ENCODE results near the gene DOP1A.
A peak's percentile ranks its signal among the peaks of the same experiment; 100 is the strongest.

Gene DOP1A

GRCh38 chr6:83138118-83138722 is 70.7 kb downstream of the DOP1A start:
- H2BK5ac ChIP-seq (ENCODE audit: low read length), result no peak overlapping the region
- no peak overlapping the region for H2AFZ ChIP-seq (ENCODE audit: low read length)
- H3K4ac ChIP-seq (ENCODE audit: low read length), result no peak overlapping the region
- H3K18ac ChIP-seq (ENCODE audit: low read length), result no peak overlapping the region
- H3K27ac ChIP-seq (replicated peaks; ENCODE audit: low read length), result no peak overlapping the region
- H3K9me3 ChIP-seq (replicated peaks in 1 of 2; ENCODE audit: control insufficient read depth in 2 of 2, insufficient read depth in 1 of 2, low read depth in 1 of 2, low read length in 2 of 2), result no peaks in the 10 kb centered on the region
- H3K27me3 ChIP-seq (ENCODE audit: control insufficient read depth in 3 of 3, insufficient read depth in 3 of 3, low read depth in 1 of 3, low read length in 3 of 3), result no peaks in the 10 kb centered on the region
- no peak overlapping the region for H3K14ac ChIP-seq (ENCODE audit: low read length)
- no peak overlapping the region for H2BK120ac ChIP-seq (ENCODE audit: low read depth, low read length)
- no peak overlapping the region for H3K23ac ChIP-seq (ENCODE audit: low read depth, low read length, poor library complexity)
- no peaks in the 10 kb centered on the region for H3K79me1 ChIP-seq (ENCODE audit: low read depth, low read length)
- no peak overlapping the region for H2AK5ac ChIP-seq (ENCODE audit: low read depth, low read length)
- H4K91ac ChIP-seq (ENCODE audit: low read depth, low read length, poor library complexity), result no peak overlapping the region
- no CpG with 5 or more reads among the region's 5 CpGs for WGBS, 2 donors (ENCODE audit: extremely low coverage in 2 of 2, insufficient read length in 2 of 2, insufficient replicate concordance in 1 of 2)
- no peak overlapping the region for H4K8ac ChIP-seq (ENCODE audit: low read depth, low read length)
- H3K9ac ChIP-seq (ENCODE audit: low read depth, low read length, poor library complexity), result no peak overlapping the region
- H3K4me1 ChIP-seq (ENCODE audit: control insufficient read depth in 2 of 2, insufficient read depth in 1 of 2, low read depth in 1 of 2, low read length in 2 of 2), result no peaks in the 10 kb centered on the region
- H3K36me3 ChIP-seq (replicated peaks in 1 of 2; ENCODE audit: control insufficient read depth in 2 of 2, insufficient read depth in 2 of 2, low read length in 2 of 2), result peaks cover 1 to 62% of the 10 kb centered on the region in 2 donors
- H2BK12ac ChIP-seq (ENCODE audit: low read length), result no peak overlapping the region
- no peak for DNase-seq (ENCODE audit: low spot score)
- H3K4me3 ChIP-seq (ENCODE audit: low read length in 2 of 2), result no peak overlapping the region
- H3K4me2 ChIP-seq (ENCODE audit: insufficient read depth, low read length, poor library complexity, severe bottlenecking), result no peak overlapping the region
- no peak overlapping the region for H2BK15ac ChIP-seq (ENCODE audit: low read length)

DNA sequence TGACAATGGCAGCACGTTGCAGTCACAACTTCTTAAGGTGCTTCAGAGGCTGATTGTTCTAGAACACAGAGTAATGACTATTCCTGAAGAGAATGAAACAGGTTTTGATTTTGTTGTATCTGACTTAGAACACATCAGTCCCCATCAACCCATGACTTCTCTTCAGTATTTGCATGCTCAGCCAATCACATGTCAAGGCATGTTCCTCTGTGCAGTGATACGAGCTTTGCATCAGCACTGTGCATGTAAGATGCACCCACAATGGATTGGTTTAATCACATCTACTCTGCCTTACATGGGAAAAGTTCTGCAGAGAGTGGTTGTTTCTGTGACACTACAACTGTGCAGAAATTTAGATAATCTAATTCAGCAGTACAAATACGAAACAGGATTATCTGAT is 71.3 kb downstream of the DOP1A start:
- no peak overlapping the region for H3K4ac ChIP-seq (ENCODE audit: low read length)
- no peak overlapping the region for H2BK15ac ChIP-seq (ENCODE audit: low read length)
- no peaks in the 10 kb centered on the region for H3K4me1 ChIP-seq (ENCODE audit: control insufficient read depth in 2 of 2, insufficient read depth in 1 of 2, low read depth in 1 of 2, low read length in 2 of 2)
- H2BK5ac ChIP-seq (ENCODE audit: low read length), result no peak overlapping the region
- no peak overlapping the region for H3K23ac ChIP-seq (ENCODE audit: low read depth, low read length, poor library complexity)
- H3K36me3 ChIP-seq (replicated peaks in 1 of 2; ENCODE audit: control insufficient read depth in 2 of 2, insufficient read depth in 2 of 2, low read length in 2 of 2), result peaks cover 1 to 67% of the 10 kb centered on the region in 2 donors
- H3K9ac ChIP-seq (ENCODE audit: low read depth, low read length, poor library complexity), result no peak overlapping the region
- no peak overlapping the region for H3K4me2 ChIP-seq (ENCODE audit: insufficient read depth, low read length, poor library complexity, severe bottlenecking)
- no peak overlapping the region for H2BK120ac ChIP-seq (ENCODE audit: low read depth, low read length)
- no peak overlapping the region for H4K91ac ChIP-seq (ENCODE audit: low read depth, low read length, poor library complexity)
- H3K27me3 ChIP-seq (ENCODE audit: control insufficient read depth in 3 of 3, insufficient read depth in 3 of 3, low read depth in 1 of 3, low read length in 3 of 3), result no peaks in the 10 kb centered on the region
- H3K4me3 ChIP-seq (ENCODE audit: low read length in 2 of 2), result no peak overlapping the region
- H4K8ac ChIP-seq (ENCODE audit: low read depth, low read length), result no peak overlapping the region
- H2BK12ac ChIP-seq (ENCODE audit: low read length), result no peak overlapping the region
- H2AFZ ChIP-seq (ENCODE audit: low read length), result no peak overlapping the region
- no peak overlapping the region for H3K18ac ChIP-seq (ENCODE audit: low read length)
- no peaks in the 10 kb centered on the region for H3K79me1 ChIP-seq (ENCODE audit: low read depth, low read length)
- no peak overlapping the region for H3K27ac ChIP-seq (replicated peaks; ENCODE audit: low read length)
- H3K9me3 ChIP-seq (replicated peaks in 1 of 2; ENCODE audit: control insufficient read depth in 2 of 2, insufficient read depth in 1 of 2, low read depth in 1 of 2, low read length in 2 of 2), result no peaks in the 10 kb centered on the region
- H3K14ac ChIP-seq (ENCODE audit: low read length), result no peak overlapping the region
- H2AK5ac ChIP-seq (ENCODE audit: low read depth, low read length), result no peak overlapping the region
- no peak for DNase-seq (ENCODE audit: low spot score)
- no CpG with 5 or more reads among the region's 3 CpGs for WGBS, 2 donors (ENCODE audit: extremely low coverage in 2 of 2, insufficient read length in 2 of 2, insufficient replicate concordance in 1 of 2)

DNA sequence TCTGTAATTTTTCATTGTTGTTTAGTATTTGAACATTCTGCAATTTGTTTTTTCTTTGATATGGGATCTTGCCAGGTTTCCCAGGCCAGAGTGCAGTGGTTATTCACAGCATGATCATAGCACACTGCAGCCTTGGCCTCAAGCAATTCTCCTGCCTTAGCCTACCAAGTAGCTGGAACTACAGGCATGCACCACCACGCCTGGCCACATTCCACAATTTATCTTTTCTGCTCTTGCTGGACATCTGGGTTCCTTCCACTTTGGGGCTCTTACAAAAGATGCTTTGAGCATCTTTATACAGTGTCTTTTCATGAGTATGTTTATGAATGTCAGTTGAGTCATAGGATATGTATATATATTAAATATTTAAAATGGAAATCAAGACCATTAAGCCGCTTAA is 83.6 kb downstream of the DOP1A start:
- peaks cover 4 to 46% of the 10 kb centered on the region in 2 donors for H3K36me3 ChIP-seq (replicated peaks in 1 of 2; ENCODE audit: control insufficient read depth in 2 of 2, insufficient read depth in 2 of 2, low read length in 2 of 2)
- no peak overlapping the region for H3K4me2 ChIP-seq (ENCODE audit: insufficient read depth, low read length, poor library complexity, severe bottlenecking)
- H3K18ac ChIP-seq (ENCODE audit: low read length), result no peak overlapping the region
- H3K4ac ChIP-seq (ENCODE audit: low read length), result no peak overlapping the region
- H4K91ac ChIP-seq (ENCODE audit: low read depth, low read length, poor library complexity), result no peak overlapping the region
- H3K4me3 ChIP-seq (ENCODE audit: low read length in 2 of 2), result no peak overlapping the region
- H3K14ac ChIP-seq (ENCODE audit: low read length), result no peak overlapping the region
- no peak for DNase-seq (ENCODE audit: low spot score)
- H3K23ac ChIP-seq (ENCODE audit: low read depth, low read length, poor library complexity), result no peak overlapping the region
- H4K8ac ChIP-seq (ENCODE audit: low read depth, low read length), result no peak overlapping the region
- H2BK5ac ChIP-seq (ENCODE audit: low read length), result no peak overlapping the region
- H2AFZ ChIP-seq (ENCODE audit: low read length), result no peak overlapping the region
- no peaks in the 10 kb centered on the region for H3K9me3 ChIP-seq (replicated peaks in 1 of 2; ENCODE audit: control insufficient read depth in 2 of 2, insufficient read depth in 1 of 2, low read depth in 1 of 2, low read length in 2 of 2)
- no peak overlapping the region for H2AK5ac ChIP-seq (ENCODE audit: low read depth, low read length)
- no peak overlapping the region for H2BK15ac ChIP-seq (ENCODE audit: low read length)
- H3K4me1 ChIP-seq (ENCODE audit: control insufficient read depth in 2 of 2, insufficient read depth in 1 of 2, low read depth in 1 of 2, low read length in 2 of 2), result no peaks in the 10 kb centered on the region
- H3K79me1 ChIP-seq (ENCODE audit: low read depth, low read length), result no peaks in the 10 kb centered on the region
- H2BK12ac ChIP-seq (ENCODE audit: low read length), result no peak overlapping the region
- H2BK120ac ChIP-seq (ENCODE audit: low read depth, low read length), result no peak overlapping the region
- WGBS, 2 donors (ENCODE audit: extremely low coverage in 2 of 2, insufficient read length in 2 of 2, insufficient replicate concordance in 1 of 2), result no CpG with 5 or more reads among the region's 2 CpGs
- no peaks in the 10 kb centered on the region for H3K27me3 ChIP-seq (ENCODE audit: control insufficient read depth in 3 of 3, insufficient read depth in 3 of 3, low read depth in 1 of 3, low read length in 3 of 3)
- no peak overlapping the region for H3K27ac ChIP-seq (replicated peaks; ENCODE audit: low read length)
- H3K9ac ChIP-seq (ENCODE audit: low read depth, low read length, poor library complexity), result no peak overlapping the region

- Histone ChIP-seq H2BK120ac (ENCODE audit: low read depth, low read length) (no peak overlapping the region), H2AFZ (ENCODE audit: low read length) (no peak overlapping the region), H3K23ac (ENCODE audit: low read depth, low read length, poor library complexity) (no peak overlapping the region), H3K4me2 (ENCODE audit: insufficient read depth, low read length, poor library complexity, severe bottlenecking) (no peak overlapping the region), H2BK15ac (ENCODE audit: low read length) (no peak overlapping the region), H2BK12ac (ENCODE audit: low read length) (no peak overlapping the region), H3K9me3 (replicated peaks in 1 of 2; ENCODE audit: control insufficient read depth in 2 of 2, insufficient read depth in 1 of 2, low read depth in 1 of 2, low read length in 2 of 2) (no peaks in the 10 kb centered on the region), H3K18ac (ENCODE audit: low read length) (no peak overlapping the region), H3K4me1 (ENCODE audit: control insufficient read depth in 2 of 2, insufficient read depth in 1 of 2, low read depth in 1 of 2, low read length in 2 of 2) (no peaks in the 10 kb centered on the region), H3K9ac (ENCODE audit: low read depth, low read length, poor library complexity) (no peak overlapping the region), H2AK5ac (ENCODE audit: low read depth, low read length) (no peak overlapping the region), H3K14ac (ENCODE audit: low read length) (no peak overlapping the region), H3K27me3 (ENCODE audit: control insufficient read depth in 3 of 3, insufficient read depth in 3 of 3, low read depth in 1 of 3, low read length in 3 of 3) (no peaks in the 10 kb centered on the region), H3K27ac (replicated peaks; ENCODE audit: low read length) (no peak overlapping the region), H3K4ac (ENCODE audit: low read length) (no peak overlapping the region), H4K91ac (ENCODE audit: low read depth, low read length, poor library complexity) (no peak overlapping the region), H3K4me3 (ENCODE audit: low read length in 2 of 2) (no peak overlapping the region), H3K79me1 (ENCODE audit: low read depth, low read length) (no peaks in the 10 kb centered on the region), H2BK5ac (ENCODE audit: low read length) (no peak overlapping the region), H4K8ac (ENCODE audit: low read depth, low read length) (no peak overlapping the region), H3K36me3 (replicated peaks in 1 of 2; ENCODE audit: control insufficient read depth in 2 of 2, insufficient read depth in 2 of 2, low read length in 2 of 2) (peaks cover 4 to 52% of the 10 kb centered on the region in 2 donors)
- WGBS, 2 donors (ENCODE audit: extremely low coverage in 2 of 2, insufficient read length in 2 of 2, insufficient replicate concordance in 1 of 2), result no CpG with 5 or more reads among the region's 1 CpG
- DNase-seq (ENCODE audit: low spot score), result peak; percentile 11
Observed at GRCh38 chr6:83152913-83153312, 85.4 kb downstream of the DOP1A start.

Measured in neuronal stem cell (in vitro differentiated cells).